Stimulated activated CD8-positive, alpha-beta memory T cell treated with anti-CD3 and anti-CD28 coated beads, Interleukin-2, amount 100 ng/mL, for 1 hour (primary cell): ENCODE data around the gene FCAR.
"Not testable (repeated sequence)": the region's sequence is repeated elsewhere in the genome, so short reads cannot be mapped to it uniquely, and the experiment has no call there.

Experiments used
- DNase-seq, 2 donors: peaks; one replicate each; pipeline ENCODE4 v3.0.0-alpha.2; 2020; ENCODE audit warnings: low read depth in 2 of 2

FCAR gene

GRCh38 chr19:54894106-54894505 is 20.1 kb downstream of the FCAR start:
- not testable (repeated sequence) for DNase-seq

- DNase-seq = no peak
Measured at GRCh38 chr19:54896036-54896435, 22.0 kb downstream of the FCAR start.

- DNase-seq = not testable (repeated sequence)
Measured at GRCh38 chr19:54898685-54899084, 24.6 kb downstream of the FCAR start.

GRCh38 chr19:54899646-54900045 is 25.6 kb downstream of the FCAR start:
- DNase-seq = not testable (repeated sequence)

- DNase-seq = not testable (repeated sequence)
Measured at GRCh38 chr19:54901153-54901552, 27.1 kb downstream of the FCAR start.

GRCh38 chr19:54902061-54902460 is 28.0 kb downstream of the FCAR start:
- DNase-seq = no peak

- no peak for DNase-seq
Measured at GRCh38 chr19:54903303-54903702, 29.3 kb downstream of the FCAR start.

GRCh38 chr19:54904261-54904660 is 30.2 kb downstream of the FCAR start:
- not testable (repeated sequence) for DNase-seq

GRCh38 chr19:54905421-54905802 is 31.4 kb downstream of the FCAR start:
- no peak for DNase-seq

GRCh38 chr19:54905803-54906511 is 31.9 kb downstream of the FCAR start, which contains the start of gene NCR1:
NCR1 (plus strand) TSS chr19:54906148; CDS start chr19:54906188, 40 bp downstream.
- DNase-seq = peak; percentile 11 to 13

GRCh38 chr19:54906819-54907218 is 32.8 kb downstream of the FCAR start:
- no peak for DNase-seq

GRCh38 chr19:54907899-54908298 is 33.9 kb downstream of the FCAR start:
- not testable (repeated sequence) for DNase-seq

GRCh38 chr19:54916822-54917221 is 42.8 kb downstream of the FCAR start:
- DNase-seq = no peak

- no peak for DNase-seq
Measured at GRCh38 chr19:54918499-54918898, 44.5 kb downstream of the FCAR start.

GRCh38 chr19:54919646-54920563 is 45.9 kb downstream of the FCAR start:
- DNase-seq = not testable (repeated sequence)

- DNase-seq = no peak
Measured at GRCh38 chr19:54921082-54921481, 47.0 kb downstream of the FCAR start.

- DNase-seq = no peak
Measured at GRCh38 chr19:54923276-54923675, 49.2 kb downstream of the FCAR start.

- DNase-seq = no peak
Measured at GRCh38 chr19:54928299-54928698, 54.3 kb downstream of the FCAR start.

- no peak for DNase-seq
Measured at GRCh38 chr19:54937926-54938325, 63.9 kb downstream of the FCAR start.

- DNase-seq = no peak
Measured at GRCh38 chr19:54938906-54939305, 64.9 kb downstream of the FCAR start.

- DNase-seq = not testable (repeated sequence)
Measured at GRCh38 chr19:54939538-54939937, 65.5 kb downstream of the FCAR start.
